HG03196 (cell line): Measurements from ENCODE around the gene NLRP1.

ENCODE experiments used
- ATAC-seq: cut with Tn5 transposase; IDR thresholded peaks from one replicate; pipeline ENCODE4 v1.9.1; 2021; ENCODE audit not compliant: unreplicated experiment

The NLRP1 gene

DNA sequence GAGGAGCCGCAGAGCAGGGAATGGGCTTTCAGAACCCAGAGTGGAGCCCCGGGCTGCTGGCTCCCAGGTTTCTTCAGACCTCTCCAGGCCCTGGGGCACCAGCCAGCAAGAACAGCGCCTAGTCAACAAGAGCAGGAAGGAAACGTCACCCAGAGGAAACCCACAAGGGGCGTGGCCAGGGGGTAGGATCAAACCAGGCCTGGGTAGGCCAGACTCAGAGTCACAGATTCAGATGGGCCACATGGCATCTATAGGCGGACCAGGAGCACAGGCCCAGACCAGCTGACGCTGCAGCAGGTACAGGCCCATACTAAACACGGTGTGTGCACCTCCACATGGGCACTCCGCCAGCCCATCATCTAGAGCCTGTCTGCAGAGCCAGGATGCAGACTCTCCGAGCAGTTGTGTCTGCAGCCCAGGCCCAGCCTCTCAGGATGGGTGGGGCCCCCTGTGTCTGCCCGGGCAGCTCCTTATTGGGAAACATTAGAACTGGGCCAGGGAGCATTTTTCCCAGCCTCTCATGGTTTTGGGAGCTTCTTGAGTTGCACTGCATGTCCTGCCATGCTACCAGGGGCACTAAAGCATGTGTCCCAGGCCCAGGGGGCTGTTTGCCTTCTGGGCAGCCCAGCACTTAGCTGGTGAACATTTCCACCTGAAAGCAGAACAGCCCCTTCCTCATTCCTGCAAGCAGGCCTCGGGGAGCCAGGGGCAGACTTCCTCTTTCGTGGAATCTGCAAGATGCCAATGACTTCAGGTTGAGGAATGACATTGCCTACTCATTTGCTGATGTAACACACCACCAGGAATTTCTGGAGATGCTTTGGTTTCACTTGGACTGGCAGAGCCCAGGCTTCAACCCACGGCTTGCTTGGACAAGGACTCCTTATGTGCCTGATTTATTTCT lies at the start of gene NLRP1:
TSS of gene NLRP1 (minus strand) at position 127 of the 904 bp plus-strand sequence. CDS start 552 bp downstream, outside the sequence.
- ATAC-seq = peak; percentile 79

DNA sequence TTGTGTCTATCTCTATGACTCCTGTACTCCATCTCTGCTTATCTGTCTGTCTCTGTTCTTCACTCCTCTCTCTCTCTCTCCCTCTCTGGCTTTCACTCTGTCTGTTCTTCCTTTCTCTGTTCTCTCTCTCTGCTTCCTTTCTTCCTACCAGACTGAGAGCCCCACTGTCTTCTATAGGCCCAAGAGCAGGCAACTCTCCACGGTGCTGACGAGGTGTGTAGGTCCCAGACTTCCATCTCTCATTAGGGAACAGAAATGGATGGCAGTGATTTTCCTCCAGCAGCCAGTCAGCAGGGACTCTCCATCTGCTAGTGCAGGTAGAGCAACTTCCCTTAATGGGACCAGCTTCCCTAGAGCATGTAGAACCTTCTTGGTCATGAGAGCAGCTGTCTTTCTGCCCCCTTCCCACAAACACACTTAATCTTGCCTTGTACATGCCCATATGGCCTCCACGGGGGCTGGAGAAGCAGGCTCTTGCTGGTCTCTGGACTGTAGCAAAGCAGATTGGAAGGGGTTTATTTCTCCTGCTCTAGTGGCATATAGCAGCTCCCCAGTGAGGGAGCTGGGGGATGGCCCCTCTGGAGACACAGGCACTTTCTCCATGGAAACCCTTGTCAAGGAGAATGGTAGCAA lies 47.8 kb upstream of the NLRP1 start:
- ATAC-seq = no peak

DNA sequence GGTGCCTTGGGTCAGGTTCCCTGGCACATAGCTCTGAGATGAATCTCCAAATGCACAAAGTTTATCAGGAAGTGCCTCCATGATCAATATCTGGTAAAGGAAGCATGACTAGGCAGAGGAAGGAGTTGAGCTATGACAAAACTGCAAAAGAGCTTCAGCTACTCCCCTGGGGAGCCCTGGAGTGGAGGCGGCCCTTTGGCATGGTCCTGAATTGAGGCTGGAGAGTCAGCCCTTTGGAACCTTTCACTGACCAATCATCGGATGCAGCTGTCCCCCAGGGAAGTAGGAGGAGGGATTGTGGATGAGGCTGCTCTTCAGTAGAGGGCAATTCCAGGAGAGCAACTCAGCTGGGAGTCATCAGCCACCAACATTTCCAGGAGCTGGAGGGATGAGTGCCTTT lies 46.1 kb upstream of the NLRP1 start:
- no peak for ATAC-seq

DNA sequence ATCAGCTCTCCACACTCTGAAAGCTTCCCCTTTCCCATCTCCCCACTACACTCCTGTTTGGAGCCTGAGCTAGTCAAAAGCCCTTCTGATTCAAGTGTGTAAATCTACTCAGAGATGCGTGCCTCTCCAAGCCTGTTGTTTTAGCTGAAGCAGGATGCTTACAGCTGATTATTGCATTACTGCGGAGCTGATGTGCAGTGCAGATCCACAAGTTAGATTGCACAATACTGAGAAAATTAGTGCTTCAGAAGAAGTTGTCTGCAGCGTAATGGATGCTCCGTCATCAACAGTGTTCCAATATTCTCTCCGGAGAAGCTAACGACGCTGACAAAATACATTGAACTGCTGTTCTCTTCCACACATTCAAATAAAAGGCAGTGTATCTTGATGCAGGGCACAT lies 44.8 kb upstream of the NLRP1 start:
- no peak for ATAC-seq

DNA sequence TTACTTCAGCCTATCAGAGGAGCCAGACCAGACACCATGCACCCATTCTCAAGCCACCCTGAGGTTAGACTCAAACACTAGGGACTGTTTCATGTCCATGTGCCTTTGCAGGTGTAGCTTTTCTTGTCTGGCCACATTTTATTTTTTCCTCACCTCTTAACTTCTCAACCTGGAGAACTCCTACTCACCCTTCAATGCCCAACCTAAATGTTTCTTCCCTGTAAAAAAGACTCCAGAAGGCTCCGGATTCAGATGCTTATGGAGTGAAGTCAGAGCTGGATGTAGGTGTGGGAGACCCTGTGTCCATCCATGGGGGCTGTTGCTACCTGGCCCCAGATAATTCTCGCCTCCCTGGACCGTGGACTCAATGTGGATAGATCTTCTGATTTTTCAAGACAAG lies 44.0 kb upstream of the NLRP1 start:
- ATAC-seq = no peak

DNA sequence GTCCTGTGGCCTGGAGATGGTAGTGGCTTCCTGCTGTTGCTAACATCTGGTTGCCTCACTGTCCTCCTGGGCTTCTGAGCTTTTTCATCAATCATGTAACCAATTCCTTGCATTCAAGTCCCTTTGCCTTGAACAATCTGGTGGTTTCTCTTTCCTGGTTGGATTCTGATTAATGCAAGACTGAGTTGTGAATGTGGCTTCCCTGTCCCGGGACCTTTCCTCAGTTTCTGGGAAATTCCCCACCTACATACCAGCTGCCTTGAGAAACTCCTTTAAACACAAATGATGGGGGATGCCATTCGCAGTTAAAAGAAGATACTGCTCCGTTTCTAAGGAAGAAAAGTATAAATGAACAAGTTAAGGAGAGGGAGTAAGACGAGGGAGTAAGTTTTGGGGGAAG lies 39.9 kb upstream of the NLRP1 start:
- ATAC-seq = no peak

DNA sequence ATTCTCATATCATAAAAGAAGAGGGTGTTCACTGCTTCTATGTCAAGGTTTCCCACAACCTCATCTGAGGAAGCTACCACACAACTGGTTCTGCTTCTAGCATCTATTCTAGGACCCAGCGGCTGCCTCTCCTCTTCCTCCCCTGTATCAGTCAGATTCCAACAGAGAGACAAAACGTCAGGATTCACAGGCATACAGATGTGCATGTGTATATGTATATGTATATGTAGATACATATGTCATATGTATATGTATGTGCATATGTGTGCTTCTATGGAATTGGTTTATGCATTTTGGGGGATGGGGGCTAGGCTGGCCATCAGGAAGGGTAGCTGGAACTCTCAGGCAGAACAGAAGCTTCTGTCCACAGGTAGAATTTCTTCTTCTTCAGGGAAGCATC lies 37.4 kb upstream of the NLRP1 start:
- no peak for ATAC-seq

DNA sequence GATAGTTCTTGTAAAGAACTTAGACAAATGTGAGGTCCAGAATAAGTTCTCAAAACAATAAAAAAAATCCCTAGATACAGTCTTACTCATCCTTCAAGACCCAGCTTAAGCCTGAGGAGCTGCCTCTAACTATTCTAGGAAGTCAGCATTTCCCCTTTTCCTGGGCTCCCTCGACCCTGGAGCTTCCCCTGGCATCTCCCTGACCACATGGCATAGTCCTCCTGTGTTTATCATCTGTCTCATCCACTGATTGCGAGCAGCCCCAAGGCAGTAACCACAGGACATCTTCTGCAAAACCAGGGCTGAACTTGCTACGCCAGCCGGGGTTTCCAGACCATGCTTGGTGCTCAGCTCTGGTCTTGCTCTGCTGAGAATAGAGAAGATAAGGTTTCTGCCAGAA lies 36.7 kb upstream of the NLRP1 start:
- ATAC-seq = no peak

DNA sequence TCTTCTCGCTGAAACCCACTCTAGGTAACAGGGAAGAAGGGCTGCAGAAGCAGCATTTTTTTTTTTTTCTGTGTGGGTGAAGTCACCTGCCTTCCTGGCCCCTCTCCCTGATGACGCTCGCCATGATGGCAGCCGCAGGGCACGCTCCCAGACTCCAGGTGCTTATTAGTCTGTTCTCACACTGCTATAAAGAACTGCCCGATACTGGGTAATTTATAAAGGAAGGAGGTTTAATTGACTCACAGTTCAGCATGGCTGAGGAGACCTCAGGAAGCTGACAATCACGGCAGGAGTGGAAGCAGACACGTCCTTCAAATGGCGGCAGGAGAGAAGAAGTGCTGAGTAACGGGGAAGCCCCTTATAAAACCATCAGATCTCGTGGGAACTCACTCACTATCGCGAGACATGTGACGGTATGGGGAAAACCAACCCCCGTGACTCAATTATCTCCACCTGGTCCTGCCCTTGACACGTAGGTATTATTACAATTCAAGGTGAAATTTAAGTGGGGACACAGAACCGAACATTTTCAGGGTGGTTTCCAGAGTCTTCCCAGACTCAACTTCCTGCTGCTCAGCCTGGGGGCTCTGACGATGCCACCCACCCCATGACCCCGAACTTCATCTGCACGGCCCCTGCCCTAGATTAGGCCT lies 34.9 kb upstream of the NLRP1 start:
- no peak for ATAC-seq

DNA sequence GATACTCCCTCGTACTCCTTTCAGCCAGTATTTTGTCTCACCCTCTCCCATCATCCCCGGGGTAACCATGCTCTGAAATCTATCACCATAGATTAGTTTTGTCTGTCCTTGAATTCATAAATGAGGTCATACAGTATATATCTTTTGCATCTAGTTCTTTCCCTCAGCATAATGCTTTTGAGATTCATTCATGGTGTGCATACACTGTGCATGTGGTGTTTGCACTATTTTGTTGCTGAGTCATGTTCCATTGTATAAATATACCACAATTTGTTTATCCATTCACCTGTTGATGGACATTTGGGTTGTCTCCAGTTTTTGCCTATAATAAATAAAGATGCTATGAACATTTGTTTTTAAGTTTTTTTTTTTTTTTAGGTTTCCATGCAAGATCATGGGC lies 34.2 kb upstream of the NLRP1 start:
- ATAC-seq = no peak

DNA sequence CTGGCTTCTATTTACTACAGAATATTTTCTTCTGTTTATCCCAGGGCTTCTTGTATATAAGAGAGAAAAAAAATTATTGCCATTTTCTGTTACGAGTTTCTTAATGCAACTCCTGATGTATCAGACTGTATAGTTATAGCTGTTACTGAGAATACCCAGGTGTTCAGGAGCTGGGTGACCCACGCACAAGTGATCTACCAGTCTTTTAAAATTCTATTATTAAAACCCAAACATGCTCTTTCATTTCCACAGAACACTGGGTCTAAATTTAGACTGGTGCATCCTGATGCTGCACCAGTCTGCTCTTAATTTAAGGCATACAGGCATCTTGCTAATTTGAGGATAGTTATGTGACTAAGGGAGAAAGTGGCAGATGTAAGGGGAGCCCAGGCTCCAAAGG lies 31.2 kb upstream of the NLRP1 start:
- no peak for ATAC-seq

DNA sequence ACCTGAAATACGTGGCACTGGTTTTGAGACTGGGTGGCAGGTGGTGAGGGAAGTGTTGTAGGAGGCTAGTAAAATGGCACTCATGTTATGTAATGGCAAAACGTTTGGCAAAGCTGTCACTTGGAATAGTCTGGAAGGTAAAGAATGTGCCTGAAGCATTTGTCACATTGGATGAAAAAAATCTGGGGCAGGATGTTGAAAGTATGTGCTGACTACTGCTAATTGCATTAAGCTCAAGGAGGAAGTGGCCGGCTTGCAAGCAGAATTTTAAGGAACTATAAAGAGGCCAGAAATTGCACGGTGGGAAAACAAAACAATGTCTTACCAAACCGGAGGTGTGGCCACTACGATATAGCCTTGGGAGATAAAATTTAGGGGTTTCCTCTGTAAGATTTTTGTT lies 26.6 kb upstream of the NLRP1 start:
- ATAC-seq = no peak

DNA sequence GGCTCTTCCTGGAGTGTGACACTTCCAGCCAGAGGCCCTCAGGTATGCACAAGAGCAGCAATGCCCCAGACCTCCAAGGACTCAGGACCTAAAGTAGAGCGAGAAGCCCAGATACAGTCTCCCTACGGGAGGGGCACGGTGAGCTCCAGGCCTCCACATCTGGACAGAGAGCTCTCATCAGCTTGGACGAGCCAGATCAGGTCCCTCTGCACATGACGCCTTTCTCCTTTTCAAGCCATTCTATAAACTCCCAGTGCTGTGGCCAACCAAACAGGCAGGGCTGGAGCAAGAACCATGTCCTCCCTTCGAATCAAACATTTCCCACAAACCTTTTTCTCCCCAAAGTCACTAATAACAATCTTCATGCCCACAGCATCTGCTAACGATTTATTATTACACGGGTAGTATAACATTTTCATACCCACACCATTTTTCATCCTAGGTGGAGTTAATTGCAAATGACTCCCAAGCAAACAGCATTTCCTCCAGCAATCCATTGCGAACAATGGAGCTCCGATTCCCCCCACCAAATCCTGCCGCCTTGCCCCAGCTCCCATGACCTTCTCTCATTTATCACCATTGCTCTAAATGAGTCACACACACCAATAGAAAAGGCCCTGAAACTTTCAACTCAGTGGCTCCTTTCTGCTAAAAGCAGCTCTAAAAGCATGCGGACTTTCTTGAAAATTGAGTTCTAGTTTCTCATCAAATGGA lies 24.2 kb upstream of the NLRP1 start:
- no peak for ATAC-seq

DNA sequence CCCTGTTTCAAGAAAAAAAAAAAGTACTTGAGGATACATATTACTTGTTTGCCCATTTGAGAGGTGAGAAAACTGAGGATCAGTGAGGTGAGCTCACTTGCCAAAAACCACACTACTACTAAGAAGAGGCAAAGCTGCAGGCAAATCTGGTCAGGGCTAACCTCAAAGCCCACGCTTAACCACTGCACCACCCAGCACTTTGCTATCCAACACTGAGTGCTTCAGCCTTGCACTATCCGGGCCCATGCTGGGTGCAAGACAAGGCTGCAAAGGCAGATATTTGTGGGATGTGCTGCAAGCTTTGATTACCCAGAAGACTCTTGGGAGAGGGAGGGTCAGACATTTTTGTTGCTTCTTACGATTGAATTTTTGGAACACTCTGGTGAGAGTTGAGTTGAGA lies 23.6 kb upstream of the NLRP1 start:
- no peak for ATAC-seq

DNA sequence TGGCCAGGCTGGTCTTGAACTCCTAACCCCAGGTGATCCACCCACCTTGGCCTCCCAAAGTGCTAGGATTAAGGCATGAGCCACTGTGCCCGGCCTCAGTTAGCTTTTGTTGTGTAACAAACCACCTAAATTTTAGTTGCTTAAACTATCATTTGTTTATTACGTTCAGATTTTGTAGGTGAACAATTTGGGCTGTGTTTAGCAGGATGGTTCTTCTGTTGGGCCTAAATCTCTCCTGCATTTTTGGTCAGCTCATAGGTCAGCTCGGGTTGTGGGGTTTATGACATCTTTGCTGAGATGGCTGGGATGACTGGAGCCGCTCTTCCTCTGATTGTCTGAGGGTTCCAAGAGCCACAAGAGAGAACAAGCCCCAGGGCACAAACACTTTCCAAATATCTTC lies 21.1 kb upstream of the NLRP1 start:
- no peak for ATAC-seq

DNA sequence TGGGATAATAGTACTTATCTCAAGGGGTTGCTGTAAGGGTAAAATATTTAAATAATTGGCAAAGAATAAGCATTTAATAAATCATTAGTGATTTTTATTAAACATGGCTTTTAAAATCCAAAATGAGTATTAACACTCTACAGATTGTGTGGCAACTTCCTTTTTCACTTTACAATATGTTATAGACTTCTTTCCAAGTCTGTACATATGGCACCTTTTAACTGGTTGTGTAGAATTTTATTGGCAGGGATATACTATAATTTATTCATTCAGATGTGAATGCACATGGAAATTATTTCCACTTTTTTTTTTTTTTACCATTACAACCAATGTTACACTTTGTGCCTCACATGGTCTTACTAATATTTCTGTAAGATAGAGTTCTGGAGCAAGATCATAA lies 15.7 kb upstream of the NLRP1 start:
- no peak for ATAC-seq

DNA sequence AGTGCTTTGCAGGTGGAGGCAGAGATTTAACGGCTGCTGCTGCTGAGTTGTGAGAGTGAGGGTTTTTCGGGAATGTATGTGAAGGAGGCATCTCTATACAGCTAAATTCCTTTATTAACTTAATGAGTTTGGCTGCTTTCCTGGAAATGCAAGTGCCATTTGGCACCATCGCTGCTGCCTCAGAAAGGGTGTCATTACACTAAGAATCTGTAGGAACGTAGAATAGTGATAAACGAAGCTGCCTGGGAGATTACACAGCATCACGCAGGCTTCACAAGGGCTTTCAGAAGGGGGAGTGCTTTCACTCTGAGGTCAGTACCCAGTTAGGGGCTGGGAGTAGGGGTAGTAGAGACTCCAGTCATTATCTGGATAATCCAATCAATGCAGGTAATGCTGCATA lies 14.1 kb upstream of the NLRP1 start:
- no peak for ATAC-seq

DNA sequence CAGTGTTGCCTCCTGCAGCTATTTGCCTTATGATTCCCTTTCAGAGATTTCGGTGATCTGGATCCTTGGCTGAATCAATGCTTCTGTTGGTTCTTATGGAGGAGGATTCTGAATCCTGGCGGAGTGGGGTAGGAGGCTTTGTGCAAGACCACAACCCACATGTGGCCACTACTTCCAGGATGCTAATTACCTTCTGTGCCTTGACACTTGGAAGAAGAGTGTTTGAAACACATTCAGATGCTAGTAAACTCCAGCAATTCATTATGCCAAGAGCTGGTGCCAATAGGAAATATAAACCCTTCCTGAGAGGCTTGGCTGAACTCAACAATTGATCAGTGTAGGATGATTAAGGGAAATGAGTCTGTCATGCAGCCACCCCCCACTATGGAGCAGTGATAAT lies 12.1 kb upstream of the NLRP1 start:
- ATAC-seq = no peak

DNA sequence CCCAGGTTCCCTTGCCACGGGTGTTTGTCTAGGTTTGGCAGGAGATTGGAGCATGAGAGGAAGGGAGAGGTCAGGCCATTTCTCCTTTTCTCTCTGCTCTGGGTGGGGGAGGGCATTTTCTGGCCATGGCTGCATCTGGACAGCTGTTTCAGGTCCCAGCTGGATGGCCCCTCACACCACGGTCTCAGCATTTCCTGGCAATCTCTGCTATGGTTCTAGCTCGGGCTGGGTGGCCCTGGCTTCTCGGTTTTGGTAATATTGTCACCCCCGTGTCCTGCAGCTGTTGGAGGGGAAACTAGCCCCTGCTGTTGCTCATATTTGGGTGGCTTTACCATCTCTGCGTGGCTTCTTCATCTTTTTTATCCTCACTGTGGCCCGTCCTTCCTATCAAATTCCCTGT lies 11.5 kb upstream of the NLRP1 start:
- no peak for ATAC-seq

DNA sequence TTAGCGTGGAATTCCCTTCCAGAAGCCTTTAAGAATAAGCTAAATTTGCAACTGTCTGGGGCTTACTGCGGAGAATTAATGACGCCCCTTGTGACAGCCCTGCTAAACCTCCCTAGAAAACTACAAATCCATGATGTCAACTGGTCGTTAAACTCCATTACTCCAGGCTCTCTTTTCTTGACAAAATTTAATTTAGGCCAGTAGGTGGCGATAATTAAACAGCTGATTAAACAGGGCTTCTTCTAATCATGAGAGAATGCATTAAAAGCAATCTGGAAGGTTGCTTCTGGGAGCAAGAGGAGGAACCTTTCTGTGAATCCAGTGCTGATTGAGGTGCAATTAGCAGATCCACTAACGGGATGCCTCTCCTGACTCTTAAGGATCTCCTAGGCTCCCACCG lies 8.1 kb upstream of the NLRP1 start:
- no peak for ATAC-seq

DNA sequence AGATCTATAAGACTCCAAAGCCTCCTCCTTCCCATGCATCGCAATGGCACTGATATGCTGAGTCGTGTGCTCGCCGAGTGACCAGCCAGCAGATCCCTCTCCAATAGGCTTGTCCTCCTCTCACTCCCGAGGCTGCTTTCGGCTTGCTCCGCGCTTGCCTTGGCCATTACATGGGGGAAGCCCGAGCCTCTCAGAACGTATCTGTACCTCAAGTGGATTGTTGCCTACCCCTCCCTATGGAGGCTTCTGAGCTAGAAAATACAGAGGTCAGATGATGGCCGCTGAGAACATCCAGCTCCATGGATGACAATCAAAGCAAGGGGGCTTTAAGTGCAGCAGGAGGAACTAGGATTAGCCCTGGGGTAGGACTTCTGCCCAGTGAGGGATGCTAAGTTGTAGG lies 7.7 kb upstream of the NLRP1 start:
- no peak for ATAC-seq

DNA sequence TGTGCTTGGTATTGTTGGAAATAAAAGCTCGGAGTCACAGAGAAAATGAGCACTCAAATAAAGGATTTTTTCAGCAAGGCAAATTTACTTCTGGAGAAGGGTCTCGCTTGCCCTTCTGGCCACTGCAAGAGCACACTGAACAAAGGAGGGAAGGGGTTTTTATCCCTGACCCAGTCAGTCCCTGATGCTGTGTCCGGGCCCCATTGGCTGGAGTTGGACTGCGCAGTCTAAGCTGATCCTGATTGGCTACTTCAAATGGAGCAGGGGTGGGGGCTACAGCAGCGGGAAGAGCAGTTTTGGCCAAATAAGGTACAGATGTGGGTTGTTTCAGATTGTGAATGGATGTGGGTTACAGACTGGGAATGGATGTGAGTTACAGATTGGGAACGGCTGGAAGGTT lies 4.3 kb upstream of the NLRP1 start:
- ATAC-seq = no peak
